Mucosa of descending colon (tissue), 3 donors: Measurements from ENCODE around the gene MAEA. TPM values are rescaled to one million over a fixed set of nuclear protein-coding genes. Genes with fewer than 3 reads are reported as not detected.

Source experiments
- ATAC-seq: fragments of 200-7000 bp; cut with Tn5 transposase; one replicate; pipeline ENCODE4 v1.9.1; 2020; ENCODE audit warnings: mild to moderate bottlenecking, moderate library complexity
- DNase-seq, 3 donors: peaks; one replicate each; pipeline ENCODE4 v3.0.0-alpha.2; 2020
- H3K36me3 ChIP-seq: fragments of 200-600 bp; one replicate; pipeline ENCODE4 v1.8.0; 2021; ENCODE audit warnings: low read depth, mild to moderate bottlenecking
- H3K4me1 ChIP-seq: fragments of 200-600 bp; one replicate; pipeline ENCODE4 v1.8.0; 2021; ENCODE audit warnings: low read depth, mild to moderate bottlenecking
- H3K4me3 ChIP-seq: fragments of 200-600 bp; one replicate; pipeline ENCODE4 v1.8.0; 2021; ENCODE audit warnings: mild to moderate bottlenecking
- H3K9me3 ChIP-seq: fragments of 200-600 bp; one replicate; pipeline ENCODE4 v1.8.0; 2021; ENCODE audit warnings: mild to moderate bottlenecking
- CTCF ChIP-seq: fragments of 200-600 bp; IDR thresholded peaks from one replicate; pipeline ENCODE4 v1.8.0; 2022; ENCODE audit warnings: antibody characterized with exemption, mild to moderate bottlenecking
- intact Hi-C, 2 donors: fragments of 100-400 bp; cut with DNase I in 1 of 2; cut with micrococcal nuclease in 1 of 2; formaldehyde crosslinking; loops; one replicate each; pipeline versions ENCODE4 v1.11.0 to v1.11.1; 2022; cut with DNase I, micrococcal nuclease
- total RNA-seq, 3 donors: library from RNA; stranded (reverse); fragmentation: NEBNext Ultra II Directional in 2 of 3; extraction: Animal tissue kit (Norgen Biotek cat#: 25700) in 2 of 3; gene quantifications; one replicate each; pipeline versions ENCODE4 v1.2.1 to v1.2.4, GENCODE V29; 2021 to 2023
- donor health status: DM: no; HTN: no; CAD: no; lungs with moderate emphysema.
- donor health status: DM: no; HTN: no; CAD: no.
- donor health status: DM: no; HTN: yes; CAD: no.

The MAEA gene
- total RNA-seq, 3 donors from 2014 or later, result 75.5 to 112 (median 98.4) TPM

DNA sequence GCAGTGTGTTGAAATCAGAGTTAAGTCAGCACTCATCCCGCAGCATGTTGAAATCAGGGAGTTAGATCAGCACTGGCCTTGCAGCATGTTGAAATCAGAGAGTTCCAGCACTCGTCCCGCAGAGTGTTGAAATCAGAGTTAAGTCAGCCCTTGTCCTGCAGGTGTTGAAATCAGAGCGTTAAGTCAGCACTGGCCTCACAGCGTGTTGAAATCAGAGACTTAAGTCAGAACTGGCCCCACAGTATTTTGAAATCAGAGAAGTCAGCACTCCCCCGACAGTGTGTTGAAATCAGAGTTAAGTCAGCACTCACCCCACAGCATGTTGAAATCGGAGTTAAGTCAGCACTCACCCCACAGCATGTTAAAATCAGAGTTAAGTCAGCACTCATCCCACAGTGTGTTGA is 46.4 kb downstream of the MAEA start:
- no peak overlapping the region for H3K4me3 ChIP-seq
- intact Hi-C loops, result no loop called here
- peaks cover 16% of the 10 kb centered on the region for H3K36me3 ChIP-seq
- no peak for DNase-seq
- no peaks in the 10 kb centered on the region for H3K9me3 ChIP-seq
- no peak for ATAC-seq
- TF ChIP-seq CTCF, result no peak
- H3K4me1 ChIP-seq, result no peaks in the 10 kb centered on the region

DNA sequence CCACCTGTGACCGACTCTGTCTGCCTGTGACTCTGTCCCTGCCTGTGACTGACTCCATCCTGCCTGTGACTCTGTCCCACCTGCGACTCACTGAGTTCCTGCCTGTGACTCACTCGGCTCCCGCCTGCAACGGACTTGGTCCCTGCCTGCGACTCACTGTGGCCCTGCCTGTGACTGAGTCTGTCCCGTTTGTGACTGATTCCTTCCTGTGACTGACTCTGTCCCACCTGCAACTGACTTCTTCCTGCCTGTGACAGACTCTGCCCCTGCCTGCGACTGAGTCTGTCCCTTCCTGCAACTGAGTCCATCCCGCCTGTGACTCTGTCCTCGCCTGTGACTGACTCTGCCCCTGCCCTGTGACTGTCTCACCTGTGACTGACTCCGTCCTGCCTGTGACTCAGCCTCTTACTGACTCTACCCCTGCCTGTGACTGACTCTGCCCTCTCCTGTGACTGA is 47.7 kb downstream of the MAEA start:
- ATAC-seq (peak; percentile 83), DNase-seq (peak in 1 of 3 donors; percentile 68)
- no peak for TF ChIP-seq CTCF
- no peak overlapping the region for H3K4me3 ChIP-seq
- H3K9me3 ChIP-seq, result no peaks in the 10 kb centered on the region
- intact Hi-C loops, result no loop called here
- H3K36me3 ChIP-seq, result peaks cover 16% of the 10 kb centered on the region
- H3K4me1 ChIP-seq, result no peaks in the 10 kb centered on the region

- no peak for TF ChIP-seq CTCF
- Histone ChIP-seq H3K9me3 (no peaks in the 10 kb centered on the region), H3K4me3 (no peak overlapping the region), H3K4me1 (no peaks in the 10 kb centered on the region), H3K36me3 (peaks cover 16% of the 10 kb centered on the region)
- intact Hi-C loops, result no loop called here
- no peak for ATAC-seq
- DNase-seq, result peak in 1 of 3 donors; percentile 36
These were observed 48.5 kb downstream of the MAEA start for GRCh38 chr4:1337951-1338751.

GRCh38 chr4:1338752-1339414 is 49.2 kb downstream of the MAEA start:
- Histone ChIP-seq H3K9me3 (no peaks in the 10 kb centered on the region), H3K4me1 (no peaks in the 10 kb centered on the region), H3K36me3 (peaks cover 16% of the 10 kb centered on the region), H3K4me3 (no peak overlapping the region)
- ATAC-seq, result no peak
- intact Hi-C loops, result no loop called here
- no peak for TF ChIP-seq CTCF
- peak in 1 of 3 donors; percentile 43 for DNase-seq

DNA sequence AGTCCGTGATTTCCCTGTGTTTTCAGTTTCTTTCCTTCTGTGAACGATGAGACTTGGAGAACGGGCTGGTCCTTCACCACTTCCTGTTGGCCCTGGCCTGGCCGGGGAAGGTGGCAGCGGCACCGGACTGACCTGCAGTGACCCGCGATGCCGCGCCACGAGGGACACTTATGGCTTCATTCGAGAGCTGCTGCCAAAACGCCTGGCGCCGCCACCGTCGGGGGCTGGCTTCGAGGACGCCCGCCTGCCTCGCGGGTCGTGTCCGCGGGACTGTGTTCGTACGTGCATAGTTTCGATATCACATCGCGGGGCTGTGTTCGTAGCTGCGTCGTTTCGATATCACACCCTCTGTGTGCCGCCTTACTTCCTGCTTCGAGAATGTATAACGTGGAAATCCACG is 49.8 kb downstream of the MAEA start:
- intact Hi-C loops, result no loop called here
- TF ChIP-seq CTCF, result no peak
- DNase-seq (peak in 1 of 3 donors; percentile 48), ATAC-seq (no peak)
- H3K4me3 ChIP-seq, result no peak overlapping the region
- no peaks in the 10 kb centered on the region for H3K9me3 ChIP-seq
- H3K4me1 ChIP-seq, result no peaks in the 10 kb centered on the region
- H3K36me3 ChIP-seq, result peaks cover 16% of the 10 kb centered on the region
